RWPE2 (cell line): ENCODE measurements around the gene SLITRK6.
"Not testable (repeated sequence)": the region's sequence is repeated elsewhere in the genome, so short reads cannot be mapped to it uniquely, and the experiment has no call there.

Source experiments
- ATAC-seq: fragments of 200-7000 bp; cut with Tn5 transposase; 3 replicates; pipeline ENCODE4 v1.9.1; 2021; ENCODE audit warnings: low read depth
- DNase-seq: peaks from one replicate; pipeline ENCODE4 v3.0.0-alpha.2; 2020; ENCODE audit warnings: low spot score
- H3K27ac ChIP-seq: fragments of 450-650 bp; 2 replicates; pipeline ENCODE4 v1.5.1; 2017; ENCODE audit warnings: mild to moderate bottlenecking; ENCODE audit not compliant: poor library complexity, severe bottlenecking
- H3K27me3 ChIP-seq: fragments of 250-450 bp; sonication (Bioruptor Pico); 2 replicates; pipeline ENCODE4 v1.5.1; 2021; ENCODE audit warnings: mild to moderate bottlenecking, moderate library complexity; ENCODE audit not compliant: insufficient read depth, poor library complexity, severe bottlenecking
- H3K36me3 ChIP-seq: fragments of 250-450 bp; sonication (Bioruptor Pico); 2 replicates; pipeline ENCODE4 v1.5.1; 2020; ENCODE audit warnings: low read depth, mild to moderate bottlenecking, moderate library complexity
- H3K4me1 ChIP-seq: fragments of 250-450 bp; sonication (Bioruptor Pico); 2 replicates; pipeline ENCODE4 v1.5.1; 2021; ENCODE audit warnings: mild to moderate bottlenecking, moderate library complexity; ENCODE audit not compliant: insufficient read depth, poor library complexity, severe bottlenecking
- H3K4me3 ChIP-seq: fragments of 250-450 bp; sonication (Bioruptor Pico); 2 replicates; pipeline ENCODE4 v1.5.1; 2021; ENCODE audit warnings: mild to moderate bottlenecking, moderate library complexity; ENCODE audit not compliant: severe bottlenecking
- H3K9me3 ChIP-seq: fragments of 250-450 bp; sonication (Bioruptor Pico); 2 replicates; pipeline ENCODE4 v1.5.1; 2021; ENCODE audit warnings: mild to moderate bottlenecking, moderate library complexity; ENCODE audit not compliant: severe bottlenecking
- CTCF ChIP-seq: fragments of 450-650 bp; IDR thresholded peaks from one replicate; pipeline ENCODE4 v1.5.1; 2017; ENCODE audit warnings: mild to moderate bottlenecking, moderate library complexity; ENCODE audit not compliant: poor library complexity, severe bottlenecking

SLITRK6 gene

GRCh38 chr13:85772367-85772766 is 26.9 kb downstream of the SLITRK6 start:
- Histone ChIP-seq H3K36me3 (no peaks in the 10 kb centered on the region), H3K4me3 (no peak overlapping the region), H3K27me3 (no peaks in the 10 kb centered on the region), H3K27ac (peak overlapping the region; percentile 32), H3K4me1 (peaks cover 8% of the 10 kb centered on the region), H3K9me3 (no peaks in the 10 kb centered on the region)
- TF ChIP-seq CTCF, result no peak
- peak; percentile 56; the same call in 1 of the 3 replicates for ATAC-seq
- no peak for DNase-seq

GRCh38 chr13:85771856-85772255 is 27.4 kb downstream of the SLITRK6 start:
- Histone ChIP-seq H3K27me3 (no peaks in the 10 kb centered on the region), H3K9me3 (no peaks in the 10 kb centered on the region), H3K27ac (peak overlapping the region; percentile 32), H3K36me3 (no peaks in the 10 kb centered on the region), H3K4me3 (no peak overlapping the region), H3K4me1 (peaks cover 8% of the 10 kb centered on the region)
- DNase-seq (no peak), ATAC-seq (peak; percentile 42; the same call in 1 of the 3 replicates)
- no peak for TF ChIP-seq CTCF

GRCh38 chr13:85768946-85769345 is 30.3 kb downstream of the SLITRK6 start:
- Histone ChIP-seq H3K9me3 (no peaks in the 10 kb centered on the region), H3K27me3 (no peaks in the 10 kb centered on the region), H3K4me3 (no peak overlapping the region), H3K4me1 (peaks cover 8% of the 10 kb centered on the region), H3K36me3 (no peaks in the 10 kb centered on the region), H3K27ac (no peak overlapping the region)
- ATAC-seq (no peak), DNase-seq (no peak)
- no peak for TF ChIP-seq CTCF

GRCh38 chr13:85755123-85755522 is 44.1 kb downstream of the SLITRK6 start:
- Histone ChIP-seq H3K36me3 (no peaks in the 10 kb centered on the region), H3K27me3 (no peaks in the 10 kb centered on the region)
- no peak for ATAC-seq

GRCh38 chr13:85743201-85743770 is 55.9 kb downstream of the SLITRK6 start:
- not testable (repeated sequence) for ATAC-seq, H3K27me3 ChIP-seq, H3K27ac ChIP-seq, H3K4me3 ChIP-seq, H3K9me3 ChIP-seq, H3K36me3 ChIP-seq, DNase-seq
- H3K4me1 ChIP-seq, result peaks cover 13% of the 10 kb centered on the region

More at GRCh38 chr13:85755123-85755522, 44.1 kb downstream of the SLITRK6 start:
- Histone ChIP-seq H3K4me3 (no peak overlapping the region), H3K27ac (no peak overlapping the region), H3K9me3 (no peaks in the 10 kb centered on the region), H3K4me1 (no peaks in the 10 kb centered on the region)
- TF ChIP-seq CTCF, result no peak
- no peak for DNase-seq
